ENCODE measurements around the gene CEP135. TPM values are rescaled to one million over a fixed set of nuclear protein-coding genes. Genes with fewer than 3 reads are reported as not detected.
A peak's percentile ranks its signal among the peaks of the same experiment; 100 is the strongest.

The CEP135 gene, protein sequence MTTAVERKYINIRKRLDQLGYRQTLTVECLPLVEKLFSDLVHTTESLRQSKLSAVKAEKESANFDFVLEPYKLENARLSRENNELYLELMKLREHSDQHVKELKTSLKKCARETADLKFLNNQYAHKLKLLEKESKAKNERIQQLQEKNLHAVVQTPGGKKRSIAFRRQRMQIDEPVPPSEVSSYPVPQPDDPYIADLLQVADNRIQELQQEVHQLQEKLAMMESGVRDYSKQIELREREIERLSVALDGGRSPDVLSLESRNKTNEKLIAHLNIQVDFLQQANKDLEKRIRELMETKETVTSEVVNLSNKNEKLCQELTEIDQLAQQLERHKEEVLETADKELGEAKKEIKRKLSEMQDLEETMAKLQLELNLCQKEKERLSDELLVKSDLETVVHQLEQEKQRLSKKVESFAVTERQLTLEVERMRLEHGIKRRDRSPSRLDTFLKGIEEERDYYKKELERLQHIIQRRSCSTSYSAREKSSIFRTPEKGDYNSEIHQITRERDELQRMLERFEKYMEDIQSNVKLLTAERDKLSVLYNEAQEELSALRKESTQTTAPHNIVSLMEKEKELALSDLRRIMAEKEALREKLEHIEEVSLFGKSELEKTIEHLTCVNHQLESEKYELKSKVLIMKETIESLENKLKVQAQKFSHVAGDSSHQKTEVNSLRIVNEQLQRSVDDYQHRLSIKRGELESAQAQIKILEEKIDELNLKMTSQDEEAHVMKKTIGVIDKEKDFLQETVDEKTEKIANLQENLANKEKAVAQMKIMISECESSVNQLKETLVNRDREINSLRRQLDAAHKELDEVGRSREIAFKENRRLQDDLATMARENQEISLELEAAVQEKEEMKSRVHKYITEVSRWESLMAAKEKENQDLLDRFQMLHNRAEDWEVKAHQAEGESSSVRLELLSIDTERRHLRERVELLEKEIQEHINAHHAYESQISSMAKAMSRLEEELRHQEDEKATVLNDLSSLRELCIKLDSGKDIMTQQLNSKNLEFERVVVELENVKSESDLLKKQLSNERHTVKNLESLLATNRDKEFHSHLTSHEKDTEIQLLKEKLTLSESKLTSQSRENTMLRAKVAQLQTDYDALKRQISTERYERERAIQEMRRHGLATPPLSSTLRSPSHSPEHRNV
- 3.2 and 6.6 TPM in 2 replicates for total RNA-seq (2014; rRNA removed; shearing (Covaris generic))
- polyA plus RNA-seq (2016; fragmentation: Nextera tagmentation; extraction: Ambion mirVana), result 4.7 and 5.7 TPM in 2 replicates

GRCh38 chr4:55948726-55949481 is at the start of gene CEP135:
CEP135 (plus strand) TSS chr4:55948945; CDS start chr4:55952131, 3,186 bp downstream.
- Histone ChIP-seq H3K9me3 (ENCODE audit: low read depth) (no peaks in the 10 kb centered on the region), H3K27me3 (replicated peaks; ENCODE audit: insufficient read depth) (no peaks in the 10 kb centered on the region), H3K36me3 (ENCODE audit: low read depth) (peaks cover 7% of the 10 kb centered on the region; the same call in 1 of the 2 replicates), H3K9ac (peak within 1 kb of the TSS; percentile 91), H3K4me3 (peak within 1 kb of the TSS; percentile 84), H3K27ac (peak within 1 kb of the TSS; percentile 93), H3K4me2 (ENCODE audit: unreplicated experiment) (peak within 1 kb of the TSS; percentile 86), H2AFZ (peak within 1 kb of the TSS; percentile 93), H3K4me1 (ENCODE audit: insufficient read depth) (peaks cover 28% of the 10 kb centered on the region), H3F3A (ENCODE audit: insufficient read depth) (peaks cover 31% of the 10 kb centered on the region), H3K9me2 (ENCODE audit: insufficient read depth) (no peaks in the 10 kb centered on the region), H3K79me2 (ENCODE audit: insufficient read depth) (peaks cover 36% of the 10 kb centered on the region), H4K20me1 (ENCODE audit: insufficient read depth) (no peaks in the 10 kb centered on the region)
- peak; percentile 97 for DNase-seq
- 1 to 2% methylated on average over 50 to 77 of the region's 77 CpGs for WGBS, 2 experiments (ENCODE audit: low coverage in 1 of 2, low lambda C conversion rate in 2 of 2, missing lambda C conversion rate in 2 of 2)
- TF ChIP-seq EZH2 (IDR thresholded peaks at IDR 0.05; ENCODE audit: insufficient read depth, poor library complexity, severe bottlenecking), result no peak
- no peak for TF ChIP-seq EZH2phosphoT487 (IDR thresholded peaks at IDR 0.05; ENCODE audit: insufficient read depth, low read depth)
- in situ Hi-C loops (cut with MboI), result no loop called here

GRCh38 chr4:55902677-55903076 is 46.1 kb upstream of the CEP135 start:
- H3K4me1 ChIP-seq (ENCODE audit: insufficient read depth), result peaks cover 12% of the 10 kb centered on the region
- DNase-seq, result no peak
- no peak overlapping the region for H2AFZ ChIP-seq
- no peak overlapping the region for H3K4me3 ChIP-seq
- H3K27me3 ChIP-seq (replicated peaks; ENCODE audit: insufficient read depth), result no peaks in the 10 kb centered on the region
- H3K9ac ChIP-seq, result no peak overlapping the region
- H3K9me3 ChIP-seq (ENCODE audit: low read depth), result no peaks in the 10 kb centered on the region
- peaks cover 21% of the 10 kb centered on the region; the same call in 1 of the 2 replicates for H3F3A ChIP-seq (ENCODE audit: insufficient read depth)
- H3K79me2 ChIP-seq (ENCODE audit: insufficient read depth), result no peaks in the 10 kb centered on the region
- H4K20me1 ChIP-seq (ENCODE audit: insufficient read depth), result no peaks in the 10 kb centered on the region
- 86 to 92% methylated on average over 4 of the region's 4 CpGs for WGBS, 2 experiments (ENCODE audit: low coverage in 1 of 2, low lambda C conversion rate in 2 of 2, missing lambda C conversion rate in 2 of 2)
- TF ChIP-seq EZH2 (IDR thresholded peaks at IDR 0.05; ENCODE audit: insufficient read depth, poor library complexity, severe bottlenecking) (no peak), EZH2phosphoT487 (IDR thresholded peaks at IDR 0.05; ENCODE audit: insufficient read depth, low read depth) (no peak)
- in situ Hi-C loops (cut with MboI), result no loop called here
- H3K4me2 ChIP-seq (ENCODE audit: unreplicated experiment), result no peak overlapping the region
- H3K9me2 ChIP-seq (ENCODE audit: insufficient read depth), result no peaks in the 10 kb centered on the region
- H3K36me3 ChIP-seq (ENCODE audit: low read depth), result peaks cover 50% of the 10 kb centered on the region
- H3K27ac ChIP-seq, result no peak overlapping the region

GRCh38 chr4:55903577-55903976 is 45.2 kb upstream of the CEP135 start:
- no peaks in the 10 kb centered on the region for H3K79me2 ChIP-seq (ENCODE audit: insufficient read depth)
- no peak overlapping the region for H3K9ac ChIP-seq
- H3K4me2 ChIP-seq (ENCODE audit: unreplicated experiment), result no peak overlapping the region
- no peak overlapping the region for H3K4me3 ChIP-seq
- no peak overlapping the region for H2AFZ ChIP-seq
- no peaks in the 10 kb centered on the region for H3K9me3 ChIP-seq (ENCODE audit: low read depth)
- H3K36me3 ChIP-seq (ENCODE audit: low read depth), result peaks cover 46% of the 10 kb centered on the region
- no peaks in the 10 kb centered on the region for H4K20me1 ChIP-seq (ENCODE audit: insufficient read depth)
- no peak for TF ChIP-seq EZH2phosphoT487 (IDR thresholded peaks at IDR 0.05; ENCODE audit: insufficient read depth, low read depth)
- no peak for TF ChIP-seq EZH2 (IDR thresholded peaks at IDR 0.05; ENCODE audit: insufficient read depth, poor library complexity, severe bottlenecking)
- H3K9me2 ChIP-seq (ENCODE audit: insufficient read depth), result no peaks in the 10 kb centered on the region
- no peaks in the 10 kb centered on the region for H3K27me3 ChIP-seq (replicated peaks; ENCODE audit: insufficient read depth)
- no peak overlapping the region for H3K27ac ChIP-seq
- H3F3A ChIP-seq (ENCODE audit: insufficient read depth), result peaks cover 21% of the 10 kb centered on the region; the same call in 1 of the 2 replicates
- no peak for DNase-seq
- in situ Hi-C loops (cut with MboI), result no loop called here
- peaks cover 12% of the 10 kb centered on the region for H3K4me1 ChIP-seq (ENCODE audit: insufficient read depth)
